Measurements from ENCODE around the gene FOXP1.
A peak's percentile ranks its signal among the peaks of the same experiment; 100 is the strongest.

Gene FOXP1

DNA sequence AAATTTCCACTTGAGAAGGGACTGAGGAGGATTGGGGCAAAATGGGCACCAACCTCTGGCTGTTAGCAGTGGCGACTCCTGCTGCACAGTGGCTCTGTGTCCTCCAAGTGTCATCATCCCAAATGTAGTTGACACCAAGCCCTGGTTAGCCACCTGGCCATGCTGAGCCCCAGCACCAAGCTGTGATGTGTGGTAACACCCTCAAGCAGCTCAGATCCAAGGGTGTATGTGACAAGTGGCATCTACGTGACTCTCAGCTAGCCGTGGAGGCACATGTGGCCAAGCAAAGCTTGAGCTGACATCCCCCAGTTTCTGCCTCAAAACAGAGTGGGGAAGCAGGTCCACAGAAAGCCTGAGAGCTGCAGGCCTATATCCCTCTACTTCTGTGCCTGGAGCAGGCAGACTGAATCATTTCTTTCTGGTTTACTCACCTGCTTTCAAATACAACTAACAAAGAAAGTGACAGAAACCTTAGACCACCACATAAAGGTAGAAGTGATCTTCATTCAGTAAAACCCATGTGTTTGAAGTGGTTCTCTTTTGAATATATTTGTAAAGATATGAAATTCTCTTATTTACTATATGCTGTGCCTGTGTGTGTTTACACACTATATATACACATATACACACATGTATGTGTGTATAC is 40.0 kb downstream of the FOXP1 start:
- TF ChIP-seq PPARA (CRISPR knock-in tag; IDR thresholded peaks at IDR 0.05; ENCODE audit: borderline replicate concordance) (no peak), SNAI2 (CRISPR knock-in tag; IDR thresholded peaks at IDR 0.05) (no peak), ISL1 (CRISPR knock-in tag; IDR thresholded peaks at IDR 0.05) (no peak), ZFP30 (CRISPR knock-in tag; IDR thresholded peaks at IDR 0.05) (no peak), TCF4 (CRISPR knock-in tag; IDR thresholded peaks at IDR 0.05; ENCODE audit: borderline replicate concordance) (no peak), RARB (CRISPR knock-in tag; IDR thresholded peaks at IDR 0.05) (no peak), BACH2 (CRISPR knock-in tag; IDR thresholded peaks at IDR 0.05; ENCODE audit: borderline replicate concordance) (no peak), ZNF8 (CRISPR knock-in tag; IDR thresholded peaks at IDR 0.05) (no peak), ZNF565 (CRISPR knock-in tag; conservative IDR thresholded peaks at IDR 0.05; ENCODE audit: low read depth) (no peak), ESRRG (CRISPR knock-in tag; IDR thresholded peaks at IDR 0.05) (no peak), ZFP3 (CRISPR knock-in tag; IDR thresholded peaks at IDR 0.05) (no peak), CSDC2 (CRISPR knock-in tag; IDR thresholded peaks at IDR 0.05) (no peak), ZC3H10 (CRISPR knock-in tag; IDR thresholded peaks at IDR 0.05) (no peak)
- TF ChIP-seq, protein P1, sequence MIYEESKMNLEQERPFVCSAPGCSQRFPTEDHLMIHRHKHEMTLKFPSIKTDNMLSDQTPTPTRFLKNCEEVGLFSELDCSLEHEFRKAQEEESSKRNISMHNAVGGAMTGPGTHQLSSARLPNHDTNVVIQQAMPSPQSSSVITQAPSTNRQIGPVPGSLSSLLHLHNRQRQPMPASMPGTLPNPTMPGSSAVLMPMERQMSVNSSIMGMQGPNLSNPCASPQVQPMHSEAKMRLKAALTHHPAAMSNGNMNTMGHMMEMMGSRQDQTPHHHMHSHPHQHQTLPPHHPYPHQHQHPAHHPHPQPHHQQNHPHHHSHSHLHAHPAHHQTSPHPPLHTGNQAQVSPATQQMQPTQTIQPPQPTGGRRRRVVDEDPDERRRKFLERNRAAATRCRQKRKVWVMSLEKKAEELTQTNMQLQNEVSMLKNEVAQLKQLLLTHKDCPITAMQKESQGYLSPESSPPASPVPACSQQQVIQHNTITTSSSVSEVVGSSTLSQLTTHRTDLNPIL (CRISPR knock-in tag; IDR thresholded peaks at IDR 0.05; ENCODE audit: low read depth) = no peak
- TF ChIP-seq, protein P2, sequence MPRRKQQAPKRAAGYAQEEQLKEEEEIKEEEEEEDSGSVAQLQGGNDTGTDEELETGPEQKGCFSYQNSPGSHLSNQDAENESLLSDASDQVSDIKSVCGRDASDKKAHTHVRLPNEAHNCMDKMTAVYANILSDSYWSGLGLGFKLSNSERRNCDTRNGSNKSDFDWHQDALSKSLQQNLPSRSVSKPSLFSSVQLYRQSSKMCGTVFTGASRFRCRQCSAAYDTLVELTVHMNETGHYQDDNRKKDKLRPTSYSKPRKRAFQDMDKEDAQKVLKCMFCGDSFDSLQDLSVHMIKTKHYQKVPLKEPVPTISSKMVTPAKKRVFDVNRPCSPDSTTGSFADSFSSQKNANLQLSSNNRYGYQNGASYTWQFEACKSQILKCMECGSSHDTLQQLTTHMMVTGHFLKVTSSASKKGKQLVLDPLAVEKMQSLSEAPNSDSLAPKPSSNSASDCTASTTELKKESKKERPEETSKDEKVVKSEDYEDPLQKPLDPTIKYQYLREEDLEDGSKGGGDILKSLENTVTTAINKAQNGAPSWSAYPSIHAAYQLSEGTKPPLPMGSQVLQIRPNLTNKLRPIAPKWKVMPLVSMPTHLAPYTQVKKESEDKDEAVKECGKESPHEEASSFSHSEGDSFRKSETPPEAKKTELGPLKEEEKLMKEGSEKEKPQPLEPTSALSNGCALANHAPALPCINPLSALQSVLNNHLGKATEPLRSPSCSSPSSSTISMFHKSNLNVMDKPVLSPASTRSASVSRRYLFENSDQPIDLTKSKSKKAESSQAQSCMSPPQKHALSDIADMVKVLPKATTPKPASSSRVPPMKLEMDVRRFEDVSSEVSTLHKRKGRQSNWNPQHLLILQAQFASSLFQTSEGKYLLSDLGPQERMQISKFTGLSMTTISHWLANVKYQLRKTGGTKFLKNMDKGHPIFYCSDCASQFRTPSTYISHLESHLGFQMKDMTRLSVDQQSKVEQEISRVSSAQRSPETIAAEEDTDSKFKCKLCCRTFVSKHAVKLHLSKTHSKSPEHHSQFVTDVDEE (CRISPR knock-in tag; IDR thresholded peaks at IDR 0.05) = no peak
- TF ChIP-seq, protein P3, sequence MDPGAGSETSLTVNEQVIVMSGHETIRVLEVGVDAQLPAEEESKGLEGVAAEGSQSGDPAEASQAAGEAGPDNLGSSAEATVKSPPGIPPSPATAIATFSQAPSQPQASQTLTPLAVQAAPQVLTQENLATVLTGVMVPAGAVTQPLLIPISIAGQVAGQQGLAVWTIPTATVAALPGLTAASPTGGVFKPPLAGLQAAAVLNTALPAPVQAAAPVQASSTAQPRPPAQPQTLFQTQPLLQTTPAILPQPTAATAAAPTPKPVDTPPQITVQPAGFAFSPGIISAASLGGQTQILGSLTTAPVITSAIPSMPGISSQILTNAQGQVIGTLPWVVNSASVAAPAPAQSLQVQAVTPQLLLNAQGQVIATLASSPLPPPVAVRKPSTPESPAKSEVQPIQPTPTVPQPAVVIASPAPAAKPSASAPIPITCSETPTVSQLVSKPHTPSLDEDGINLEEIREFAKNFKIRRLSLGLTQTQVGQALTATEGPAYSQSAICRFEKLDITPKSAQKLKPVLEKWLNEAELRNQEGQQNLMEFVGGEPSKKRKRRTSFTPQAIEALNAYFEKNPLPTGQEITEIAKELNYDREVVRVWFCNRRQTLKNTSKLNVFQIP (CRISPR knock-in tag; IDR thresholded peaks at IDR 0.05; ENCODE audit: borderline replicate concordance, low read depth) = no peak
- no peak for ATAC-seq

DNA sequence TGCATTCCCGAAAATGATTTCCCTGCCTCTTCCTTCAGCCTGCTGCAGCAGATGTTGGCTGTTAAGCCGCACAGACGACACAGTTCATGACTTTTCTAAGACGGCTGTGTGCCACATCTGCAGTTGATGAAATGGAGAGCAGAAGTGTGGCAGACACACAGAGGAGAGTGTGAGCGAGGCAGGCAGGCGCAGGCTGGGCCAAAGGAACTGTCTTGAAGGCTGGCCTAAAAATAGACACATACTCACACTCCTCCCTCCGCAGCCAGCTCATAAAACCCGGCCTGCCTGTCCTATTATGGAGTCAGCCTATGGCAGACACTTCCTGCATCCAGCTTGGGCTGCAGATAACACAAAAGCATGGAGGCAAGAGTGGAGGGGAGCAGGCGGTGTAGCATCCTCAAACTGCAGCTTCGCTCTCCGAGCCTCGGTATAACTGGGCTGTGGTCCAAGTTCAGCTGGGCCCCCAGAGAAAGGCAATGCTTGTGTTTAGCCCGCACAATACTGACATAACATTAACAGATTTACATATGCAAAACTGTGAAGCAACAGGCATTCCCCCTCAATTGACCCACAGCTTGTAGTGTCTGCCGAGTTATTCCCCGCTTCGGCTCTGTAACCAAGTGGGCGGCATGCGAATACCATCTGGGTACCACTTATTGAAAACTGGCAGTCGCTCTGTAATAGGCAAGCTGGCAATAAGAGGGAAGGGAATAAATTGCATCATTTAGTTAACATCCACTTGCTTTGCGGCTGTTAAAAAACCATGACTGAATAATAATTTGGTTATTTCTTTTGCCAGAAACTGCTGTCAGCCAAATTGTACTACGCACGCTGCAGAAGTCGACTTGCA is 40.8 kb downstream of the FOXP1 start:
- TF ChIP-seq BACH2 (CRISPR knock-in tag; IDR thresholded peaks at IDR 0.05; ENCODE audit: borderline replicate concordance) (no peak), TCF4 (CRISPR knock-in tag; IDR thresholded peaks at IDR 0.05; ENCODE audit: borderline replicate concordance) (peak; percentile 55; the same call in 1 of the 2 replicates)
- TF ChIP-seq, protein P2 (CRISPR knock-in tag; IDR thresholded peaks at IDR 0.05) = peak; percentile 68; the same call in 1 of the 2 replicates
- peak; percentile 99 for ATAC-seq

DNA sequence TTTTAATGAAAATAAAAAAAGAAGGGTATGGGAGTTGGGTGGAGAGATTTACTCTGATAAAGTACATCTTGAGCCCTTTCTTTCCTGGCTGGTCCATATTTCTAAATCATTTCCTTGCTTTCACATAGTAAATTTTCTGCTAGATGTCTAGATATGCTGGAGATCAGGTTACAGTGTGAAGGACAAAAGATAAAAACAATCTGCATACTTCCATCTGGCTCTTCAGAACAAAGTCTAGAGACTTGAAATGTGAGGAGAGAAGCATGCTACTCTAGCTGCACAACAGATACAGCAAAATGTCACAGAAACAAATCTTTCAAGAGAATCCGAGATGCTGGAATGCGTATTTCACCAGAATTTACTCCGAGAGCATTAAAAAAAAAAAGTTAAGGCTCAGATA is 42.2 kb downstream of the FOXP1 start:
- ATAC-seq = peak; percentile 39
- TF ChIP-seq, protein P2 (CRISPR knock-in tag; IDR thresholded peaks at IDR 0.05) = no peak
- peak; percentile 42; the same call in 1 of the 2 replicates for TF ChIP-seq TOX (CRISPR knock-in tag; IDR thresholded peaks at IDR 0.05; ENCODE audit: borderline replicate concordance)

Measured in SK-N-SH treated with all-trans-retinoic acid at 6 μM for 48 hours (cell line).